A673 (cell line): ENCODE measurements around the gene PRADC1. TPM values are rescaled to one million over a fixed set of nuclear protein-coding genes. Genes with fewer than 3 reads are reported as not detected.

Experiments
- BruUV-seq: library from RNA; stranded (reverse); fragments of 400-500 nt; replicated peaks from 2 replicates; lab custom pipeline; 2021; lab: Mats Ljungman, UMichigan
- CTCF ChIA-PET: fragments of 300-600 bp; sonication (Branson Sonifier 250); formaldehyde crosslinking; loops from one replicate; lab custom pipeline; 2022; ENCODE audit warnings: antibody characterized with exemption; lab: Charles Lee
- POLR2A ChIA-PET: fragments of 300-600 bp; sonication (Branson Sonifier 250); formaldehyde crosslinking; loops from one replicate; lab custom pipeline; 2022; ENCODE audit warnings: antibody characterized with exemption; ENCODE audit not compliant: low non-redundant PET; lab: Charles Lee
- DNase-seq: peaks from one replicate; pipeline ENCODE4 v3.0.0-alpha.2; 2015; ENCODE audit warnings: low spot score
- H3K27ac ChIP-seq: fragments of 200-600 bp; sonication (generic); 2 replicates; pipeline ENCODE4 v1.5.1; 2016; ENCODE audit warnings: mixed run types, low read depth, mild to moderate bottlenecking, mixed read lengths, antibody characterized with exemption, low read length; ENCODE audit not compliant: poor library complexity, severe bottlenecking
- H3K27me3 ChIP-seq: fragments of 200-600 bp; sonication (generic); replicated peaks from 2 replicates; pipeline ENCODE4 v1.6.1; 2017; ENCODE audit warnings: mixed run types, low read depth, mild to moderate bottlenecking, mixed read lengths, antibody characterized with exemption, low read length; ENCODE audit not compliant: insufficient read depth, poor library complexity
- H3K36me3 ChIP-seq: fragments of 200-600 bp; sonication (generic); 2 replicates; pipeline ENCODE4 v1.6.1; 2016; ENCODE audit warnings: mixed run types, mild to moderate bottlenecking, mixed read lengths, antibody characterized with exemption, low read length; ENCODE audit not compliant: insufficient read depth, poor library complexity, severe bottlenecking
- H3K4me1 ChIP-seq: fragments of 200-600 bp; sonication (generic); 2 replicates; pipeline ENCODE4 v1.6.1; 2017; ENCODE audit warnings: mixed run types, mild to moderate bottlenecking, mixed read lengths, antibody characterized with exemption, low read length; ENCODE audit not compliant: insufficient read depth, poor library complexity, severe bottlenecking
- H3K4me3 ChIP-seq: fragments of 200-600 bp; sonication (generic); 2 replicates; pipeline ENCODE4 v1.5.1; 2016; ENCODE audit warnings: low read depth, mixed run types, mild to moderate bottlenecking, mixed read lengths, low read length; ENCODE audit not compliant: poor library complexity, severe bottlenecking
- H3K9me3 ChIP-seq: fragments of 200-600 bp; sonication (generic); 2 replicates; pipeline ENCODE4 v1.6.1; 2016; ENCODE audit warnings: mixed run types, low read depth, mild to moderate bottlenecking, mixed read lengths, antibody characterized with exemption, low read length; ENCODE audit not compliant: poor library complexity, severe bottlenecking
- EZH2 ChIP-seq: fragments of 200-600 bp; sonication (generic); IDR thresholded peaks from 2 replicates; pipeline ENCODE4 v1.6.1; 2017; ENCODE audit warnings: borderline replicate concordance, low read depth, mild to moderate bottlenecking, mixed read lengths, antibody characterized with exemption, low read length; ENCODE audit not compliant: poor library complexity, severe bottlenecking
- intact Hi-C: fragments of 100-400 bp; cut with micrococcal nuclease; formaldehyde crosslinking; loops from one replicate; pipeline ENCODE4 v1.10.0; 2022; ENCODE audit not compliant: unreplicated experiment
- total RNA-seq: library from RNA; stranded (reverse); gene quantifications from 2 replicates; pipeline ENCODE4 v1.2.3, GENCODE V29; 2021
- TF ChIP-seq, protein P1 (sequence below): fragments of 300-800, 200-600 bp; sonication (generic); conservative IDR thresholded peaks from 2 replicates; pipeline ENCODE4 v1.5.1; 2017; ENCODE audit warnings: low read depth, mild to moderate bottlenecking, antibody characterized with exemption, low read length, moderate library complexity, mixed read lengths

PRADC1 gene
- total RNA-seq, 1 experiment from 2014 or later = 17.7 TPM

GRCh38 chr2:73258913-73259215 lies 25.8 kb upstream of the PRADC1 start:
- BruUV-seq = no TSS peak
- intact Hi-C loops = no loop called here
- H3K4me1 ChIP-seq = no peaks in the 10 kb centered on the region
- H3K36me3 ChIP-seq = peaks cover 16% of the 10 kb centered on the region
- no peak for DNase-seq
- no peak overlapping the region for H3K27ac ChIP-seq
- CTCF ChIA-PET = no interaction called here
- POLR2A ChIA-PET = no interaction called here
- no peaks in the 10 kb centered on the region for H3K9me3 ChIP-seq
- TF ChIP-seq, protein P1, sequence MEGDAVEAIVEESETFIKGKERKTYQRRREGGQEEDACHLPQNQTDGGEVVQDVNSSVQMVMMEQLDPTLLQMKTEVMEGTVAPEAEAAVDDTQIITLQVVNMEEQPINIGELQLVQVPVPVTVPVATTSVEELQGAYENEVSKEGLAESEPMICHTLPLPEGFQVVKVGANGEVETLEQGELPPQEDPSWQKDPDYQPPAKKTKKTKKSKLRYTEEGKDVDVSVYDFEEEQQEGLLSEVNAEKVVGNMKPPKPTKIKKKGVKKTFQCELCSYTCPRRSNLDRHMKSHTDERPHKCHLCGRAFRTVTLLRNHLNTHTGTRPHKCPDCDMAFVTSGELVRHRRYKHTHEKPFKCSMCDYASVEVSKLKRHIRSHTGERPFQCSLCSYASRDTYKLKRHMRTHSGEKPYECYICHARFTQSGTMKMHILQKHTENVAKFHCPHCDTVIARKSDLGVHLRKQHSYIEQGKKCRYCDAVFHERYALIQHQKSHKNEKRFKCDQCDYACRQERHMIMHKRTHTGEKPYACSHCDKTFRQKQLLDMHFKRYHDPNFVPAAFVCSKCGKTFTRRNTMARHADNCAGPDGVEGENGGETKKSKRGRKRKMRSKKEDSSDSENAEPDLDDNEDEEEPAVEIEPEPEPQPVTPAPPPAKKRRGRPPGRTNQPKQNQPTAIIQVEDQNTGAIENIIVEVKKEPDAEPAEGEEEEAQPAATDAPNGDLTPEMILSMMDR = no peak
- TF ChIP-seq EZH2 = no peak
- no peak overlapping the region for H3K4me3 ChIP-seq
- no peaks in the 10 kb centered on the region for H3K27me3 ChIP-seq

- BruUV-seq = no TSS peak
- Histone ChIP-seq H3K36me3 (peaks cover 21% of the 10 kb centered on the region), H3K4me1 (no peaks in the 10 kb centered on the region), H3K4me3 (no peak overlapping the region), H3K27me3 (no peaks in the 10 kb centered on the region), H3K9me3 (no peaks in the 10 kb centered on the region), H3K27ac (no peak overlapping the region)
- DNase-seq = no peak
- ChIA-PET CTCF (no interaction called here), POLR2A (interaction anchor here (0.5 to 0.6 kb wide), 2 partner anchors 125 to 1187 kb away, joined by 3 read pairs; no protein-coding TSS in a partner anchor)
- no peak for TF ChIP-seq EZH2
- TF ChIP-seq, protein P1 = no peak
- intact Hi-C loops = no loop called here
Observed at GRCh38 chr2:73258186-73258912, 25.3 kb upstream of the PRADC1 start.

DNA sequence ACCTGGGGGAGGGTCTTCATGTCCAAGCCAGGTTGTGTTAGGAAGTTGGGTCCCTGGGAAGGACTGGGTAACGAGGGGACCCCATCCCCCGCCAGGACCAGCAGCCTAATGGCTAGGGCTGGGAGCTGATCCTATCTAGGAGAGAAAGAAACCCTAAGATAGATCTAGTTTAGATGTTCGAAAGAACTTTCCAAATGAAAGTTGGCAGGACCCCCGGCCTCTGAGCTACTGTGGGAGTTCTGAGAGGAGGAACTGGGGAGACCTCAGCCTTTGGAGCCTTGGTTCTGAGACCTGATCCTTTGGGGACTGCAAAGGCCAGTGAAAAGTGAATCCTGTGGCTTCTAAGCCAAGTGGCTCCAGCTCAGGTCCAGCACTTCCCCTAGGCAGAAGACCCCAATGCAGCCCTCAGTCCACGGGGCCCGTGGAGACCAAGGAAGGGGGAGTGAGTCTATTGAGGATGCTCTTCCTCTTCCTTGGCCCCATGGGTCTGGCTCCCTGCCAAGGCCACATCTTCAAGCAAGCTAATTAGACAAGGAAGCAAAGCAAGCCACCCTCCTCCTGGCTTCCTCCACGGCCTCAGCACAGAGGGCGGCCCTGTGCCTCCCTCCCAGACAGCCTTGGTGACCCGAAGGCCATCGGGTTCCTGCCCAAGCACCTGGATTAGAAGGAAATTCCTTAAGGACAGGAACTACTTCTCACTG lies 24.5 kb upstream of the PRADC1 start:
- H3K4me3 ChIP-seq = no peak overlapping the region
- TF ChIP-seq EZH2 = no peak
- TF ChIP-seq, protein P1 = no peak
- intact Hi-C loops = no loop called here
- ChIA-PET POLR2A (interaction anchor here (0.6 kb wide), 1 partner anchor 126 kb away, joined by 3 read pairs; no protein-coding TSS in a partner anchor), CTCF (no interaction called here)
- BruUV-seq = no TSS peak
- peak; percentile 29 for DNase-seq
- no peaks in the 10 kb centered on the region for H3K4me1 ChIP-seq
- no peaks in the 10 kb centered on the region for H3K9me3 ChIP-seq
- no peaks in the 10 kb centered on the region for H3K27me3 ChIP-seq
- no peak overlapping the region for H3K27ac ChIP-seq
- H3K36me3 ChIP-seq = peaks cover 29% of the 10 kb centered on the region
